SK-N-SH treated with all-trans-retinoic acid at 6 μM for 48 hours (cell line): ENCODE measurements around the gene USF3.

Experiments
- BACH2 ChIP-seq: fragments of 250-450 bp; sonication (Bioruptor Pico); IDR thresholded peaks from 2 replicates; pipeline ENCODE4 v1.9.0; 2021; ENCODE audit warnings: mild to moderate bottlenecking, borderline replicate concordance
- CREB5 ChIP-seq: fragments of 250-450 bp; sonication (Bioruptor Pico); IDR thresholded peaks from 2 replicates; pipeline ENCODE4 v1.5.1; 2020; ENCODE audit warnings: low read depth, mild to moderate bottlenecking, moderate library complexity
- CSDC2 ChIP-seq: fragments of 250-450 bp; sonication (Bioruptor Pico); IDR thresholded peaks from 2 replicates; pipeline ENCODE4 v1.5.0; 2020; ENCODE audit warnings: mild to moderate bottlenecking, moderate library complexity
- ISL1 ChIP-seq: fragments of 250-450 bp; sonication (Bioruptor Pico); IDR thresholded peaks from 2 replicates; pipeline ENCODE4 v2.1.2; 2022; ENCODE audit warnings: mild to moderate bottlenecking, moderate library complexity
- PATZ1 ChIP-seq: fragments of 250-450 bp; sonication (Bioruptor Pico); IDR thresholded peaks from 2 replicates; pipeline ENCODE4 v1.8.0; 2020; ENCODE audit warnings: mild to moderate bottlenecking, moderate library complexity, borderline replicate concordance
- POU6F1 ChIP-seq: fragments of 250-450 bp; sonication (Bioruptor Pico); IDR thresholded peaks from 2 replicates; pipeline ENCODE4 v1.8.0; 2021; ENCODE audit warnings: low read depth, mild to moderate bottlenecking, moderate library complexity, borderline replicate concordance
- RARB ChIP-seq: fragments of 250-450 bp; sonication (Bioruptor Pico); IDR thresholded peaks from 2 replicates; pipeline ENCODE4 v1.8.0; 2021; ENCODE audit warnings: mild to moderate bottlenecking, moderate library complexity
- TCF4 ChIP-seq: fragments of 250-450 bp; sonication (Bioruptor Pico); IDR thresholded peaks from 2 replicates; pipeline ENCODE4 v1.8.0; 2021; ENCODE audit warnings: mild to moderate bottlenecking, moderate library complexity, borderline replicate concordance
- TOX ChIP-seq: fragments of 250-450 bp; sonication (Bioruptor Pico); IDR thresholded peaks from 2 replicates; pipeline ENCODE4 v1.8.0; 2021; ENCODE audit warnings: mild to moderate bottlenecking, moderate library complexity, borderline replicate concordance
- TSHZ2 ChIP-seq: fragments of 250-450 bp; sonication (Bioruptor Pico); IDR thresholded peaks from 2 replicates; pipeline ENCODE4 v1.5.0; 2020; ENCODE audit warnings: mild to moderate bottlenecking, moderate library complexity
- ZC3H10 ChIP-seq: fragments of 250-450 bp; sonication (Bioruptor Pico); IDR thresholded peaks from 2 replicates; pipeline ENCODE4 v1.5.1; 2021; ENCODE audit warnings: mild to moderate bottlenecking, moderate library complexity
- ZFP3 ChIP-seq: fragments of 250-450 bp; sonication (Bioruptor Pico); IDR thresholded peaks from 2 replicates; pipeline ENCODE4 v1.5.0; 2020; ENCODE audit warnings: mild to moderate bottlenecking, moderate library complexity

GRCh38 chr3:113600418-113601182 lies 95.8 kb downstream of the USF3 start:
- TF ChIP-seq BACH2 (CRISPR knock-in tag), result no peak
- TF ChIP-seq PATZ1 (CRISPR knock-in tag), result no peak
- TF ChIP-seq CSDC2 (CRISPR knock-in tag), result no peak
- no peak for TF ChIP-seq ZFP3 (CRISPR knock-in tag)
- TF ChIP-seq ISL1 (CRISPR knock-in tag), result no peak
- TF ChIP-seq CREB5 (CRISPR knock-in tag), result no peak
- TF ChIP-seq RARB (CRISPR knock-in tag), result no peak
- no peak for TF ChIP-seq POU6F1
- no peak for TF ChIP-seq ZC3H10 (CRISPR knock-in tag)
- TF ChIP-seq TOX (CRISPR knock-in tag), result no peak
- TF ChIP-seq TSHZ2 (CRISPR knock-in tag), result no peak
- TF ChIP-seq TCF4 (CRISPR knock-in tag), result no peak
